Keratinocyte (primary cell): ENCODE results near the gene PAN2.

Experiments
- EZH2 ChIP-seq: IDR thresholded peaks from one replicate; pipeline ENCODE4 v1.6.1; 2012; ENCODE audit warnings: inconsistent platforms, mild to moderate bottlenecking, low read length, moderate library complexity
- TF ChIP-seq, protein P1 (sequence below), 3 experiments: IDR thresholded peaks in 1 of 3; conservative IDR thresholded peaks in 1 of 3; optimal IDR thresholded peaks in 1 of 3; 2 replicates in 2 of 3; 3 replicates in 1 of 3; pipeline versions ENCODE3 to v1.5.1; 2011; ENCODE audit warnings: low read length in 3 of 3, mild to moderate bottlenecking in 3 of 3, moderate library complexity in 2 of 3, control low read depth in 1 of 3, inconsistent platforms in 1 of 3; ENCODE audit not compliant: insufficient read depth in 2 of 3; ENCODE audit errors: extremely low read depth in 1 of 3

DNA sequence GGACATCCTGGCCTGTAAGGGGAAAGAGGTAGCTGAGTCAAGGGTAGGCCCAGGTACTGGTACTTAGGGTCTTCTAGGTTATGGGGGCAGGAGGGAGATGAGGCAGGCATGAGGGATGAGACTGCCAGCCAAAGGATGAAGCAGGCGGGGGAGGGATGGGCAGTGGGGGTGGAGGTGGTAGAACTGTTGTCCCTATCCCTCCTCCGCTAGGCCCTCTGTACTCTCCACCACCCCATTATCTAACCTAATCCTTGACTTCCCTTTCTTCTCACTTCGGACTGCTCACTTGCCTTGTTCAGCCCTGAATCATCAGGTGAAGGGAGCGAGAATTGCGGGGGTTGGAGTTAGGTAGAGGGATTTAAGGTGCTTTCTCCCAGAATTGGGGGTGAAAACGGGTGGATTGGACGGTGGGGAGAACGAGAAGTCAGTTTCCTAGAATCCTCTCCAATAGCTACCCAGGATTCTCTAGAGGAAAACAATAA lies 562 bp downstream of the PAN2 start:
- TF ChIP-seq, protein P1, sequence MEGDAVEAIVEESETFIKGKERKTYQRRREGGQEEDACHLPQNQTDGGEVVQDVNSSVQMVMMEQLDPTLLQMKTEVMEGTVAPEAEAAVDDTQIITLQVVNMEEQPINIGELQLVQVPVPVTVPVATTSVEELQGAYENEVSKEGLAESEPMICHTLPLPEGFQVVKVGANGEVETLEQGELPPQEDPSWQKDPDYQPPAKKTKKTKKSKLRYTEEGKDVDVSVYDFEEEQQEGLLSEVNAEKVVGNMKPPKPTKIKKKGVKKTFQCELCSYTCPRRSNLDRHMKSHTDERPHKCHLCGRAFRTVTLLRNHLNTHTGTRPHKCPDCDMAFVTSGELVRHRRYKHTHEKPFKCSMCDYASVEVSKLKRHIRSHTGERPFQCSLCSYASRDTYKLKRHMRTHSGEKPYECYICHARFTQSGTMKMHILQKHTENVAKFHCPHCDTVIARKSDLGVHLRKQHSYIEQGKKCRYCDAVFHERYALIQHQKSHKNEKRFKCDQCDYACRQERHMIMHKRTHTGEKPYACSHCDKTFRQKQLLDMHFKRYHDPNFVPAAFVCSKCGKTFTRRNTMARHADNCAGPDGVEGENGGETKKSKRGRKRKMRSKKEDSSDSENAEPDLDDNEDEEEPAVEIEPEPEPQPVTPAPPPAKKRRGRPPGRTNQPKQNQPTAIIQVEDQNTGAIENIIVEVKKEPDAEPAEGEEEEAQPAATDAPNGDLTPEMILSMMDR (optimal IDR thresholded peaks at IDR 0.05 in 1 of 3, IDR thresholded peaks at IDR 0.05 in 1 of 3, conservative IDR thresholded peaks at IDR 0.05 in 1 of 3; ENCODE audit: extremely low read depth in 1 of 3, insufficient read depth in 2 of 3, low read length in 3 of 3) = no peak
- TF ChIP-seq EZH2 = no peak
